GM21515 (cell line): ENCODE data around the gene PHAF1.

Experiments
- ATAC-seq: cut with Tn5 transposase; IDR thresholded peaks from one replicate; pipeline ENCODE4 v1.9.1; 2021; ENCODE audit not compliant: unreplicated experiment

The PHAF1 gene

GRCh38 chr16:67162506-67163163 is 52.9 kb downstream of the PHAF1 start:
- ATAC-seq, result no peak

GRCh38 chr16:67163164-67163998 is 53.6 kb downstream of the PHAF1 start:
- ATAC-seq, result no peak

DNA sequence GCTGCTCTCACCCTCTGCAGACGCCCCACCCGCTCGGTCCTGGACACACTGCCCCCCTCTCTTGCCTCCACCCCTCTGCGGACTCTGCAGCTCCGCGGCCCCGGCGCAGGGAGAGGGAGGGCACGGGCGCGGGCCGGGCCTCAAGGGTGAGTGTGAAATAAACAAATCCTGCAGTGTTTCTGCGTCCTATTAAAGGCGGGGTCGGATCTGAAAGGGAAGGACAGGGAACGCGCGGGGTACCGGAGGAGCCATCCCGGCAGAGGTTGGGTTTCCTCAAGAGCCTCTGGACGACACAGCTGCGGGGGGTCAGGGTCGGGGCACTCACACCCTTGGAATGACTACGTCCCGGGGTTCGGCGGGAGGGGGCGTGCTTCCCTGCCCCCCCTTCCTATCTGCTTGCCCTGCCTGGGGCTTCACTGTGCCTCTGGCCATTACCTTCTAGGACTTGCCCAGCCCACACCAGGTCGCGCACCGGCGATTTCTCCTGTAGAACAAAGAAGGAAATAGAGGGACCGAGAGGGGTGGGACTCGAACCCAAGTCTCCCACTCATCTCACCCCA is 54.3 kb downstream of the PHAF1 start:
- ATAC-seq, result no peak

- no peak for ATAC-seq
Measured at GRCh38 chr16:67164599-67165061, 54.9 kb downstream of the PHAF1 start, which contains the start of gene HSF4. Gene HSF4, plus strand, starts transcription at chr16:67164745. Its CDS starts 67 bp downstream, at chr16:67164812.

- no peak for ATAC-seq
Measured at GRCh38 chr16:67165121-67166078, 55.7 kb downstream of the PHAF1 start.

DNA sequence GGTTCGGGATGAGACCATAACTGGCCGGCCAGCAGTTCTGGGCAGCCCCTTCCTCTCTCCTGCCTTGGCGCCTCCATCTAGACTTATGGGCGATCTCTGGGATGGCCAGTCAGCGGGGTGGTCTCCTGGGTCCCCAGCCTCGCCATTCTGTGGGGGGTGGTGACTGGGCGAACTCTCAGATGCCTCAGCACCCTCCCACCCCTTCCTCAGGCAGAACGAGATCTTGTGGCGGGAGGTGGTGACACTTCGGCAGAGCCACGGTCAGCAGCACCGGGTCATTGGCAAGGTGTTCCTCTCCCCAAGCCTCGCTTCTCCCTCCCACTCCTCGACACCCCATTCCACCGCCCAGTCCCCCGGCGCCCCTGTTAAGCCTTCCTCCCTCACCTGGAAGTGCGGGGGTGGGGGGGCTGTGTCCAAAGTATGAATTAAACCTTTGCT is 56.4 kb downstream of the PHAF1 start:
- ATAC-seq, result no peak

GRCh38 chr16:67166598-67167168 is 56.9 kb downstream of the PHAF1 start:
- ATAC-seq, result no peak

DNA sequence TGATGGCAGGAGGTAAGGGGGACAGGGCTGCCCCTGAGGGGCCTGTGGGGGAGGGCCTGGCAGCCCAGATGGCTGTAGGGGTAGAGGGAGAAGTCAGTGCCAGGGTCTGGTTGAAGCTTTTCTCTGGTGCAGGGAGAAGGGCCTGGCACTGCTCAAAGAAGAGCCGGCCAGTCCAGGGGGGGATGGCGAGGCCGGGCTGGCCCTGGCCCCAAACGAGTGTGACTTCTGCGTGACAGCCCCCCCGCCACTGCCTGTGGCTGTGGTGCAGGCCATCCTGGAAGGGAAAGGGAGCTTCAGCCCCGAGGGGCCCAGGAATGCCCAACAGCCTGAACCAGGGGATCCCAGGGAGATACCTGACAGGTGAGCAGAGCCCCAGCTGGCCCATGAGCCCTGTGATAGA is 57.8 kb downstream of the PHAF1 start:
- no peak for ATAC-seq

DNA sequence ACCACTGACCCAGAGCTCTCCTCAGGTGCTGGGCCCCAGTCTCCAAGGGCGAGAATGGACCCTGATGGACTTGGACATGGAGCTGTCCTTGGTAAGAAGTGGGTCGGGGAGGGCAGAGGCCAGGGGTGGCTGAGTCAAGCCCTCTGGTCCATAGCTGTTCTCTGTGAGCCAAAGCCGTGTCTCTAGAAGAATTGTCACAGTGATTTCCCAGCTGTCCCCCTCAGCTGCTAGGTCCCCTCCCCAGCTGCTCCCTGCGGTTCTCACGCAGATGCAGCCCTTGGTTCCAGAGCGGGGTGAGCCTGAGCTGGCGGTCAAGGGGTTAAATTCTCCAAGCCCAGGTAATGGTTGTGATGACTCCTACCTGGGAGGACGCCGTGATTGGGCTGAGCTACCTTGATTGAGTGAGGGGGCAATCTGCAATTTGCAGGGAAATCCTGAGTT is 59.3 kb downstream of the PHAF1 start:
- no peak for ATAC-seq

- ATAC-seq, result no peak
Measured at GRCh38 chr16:67169642-67170167, 60.0 kb downstream of the PHAF1 start.

- no peak for ATAC-seq
Measured at GRCh38 chr16:67170168-67170948, 60.6 kb downstream of the PHAF1 start, which contains the start of gene NOL3. Gene NOL3, plus strand, starts transcription at chr16:67170538.

- no peak for ATAC-seq
Measured at GRCh38 chr16:67170949-67171649, 61.4 kb downstream of the PHAF1 start.

DNA sequence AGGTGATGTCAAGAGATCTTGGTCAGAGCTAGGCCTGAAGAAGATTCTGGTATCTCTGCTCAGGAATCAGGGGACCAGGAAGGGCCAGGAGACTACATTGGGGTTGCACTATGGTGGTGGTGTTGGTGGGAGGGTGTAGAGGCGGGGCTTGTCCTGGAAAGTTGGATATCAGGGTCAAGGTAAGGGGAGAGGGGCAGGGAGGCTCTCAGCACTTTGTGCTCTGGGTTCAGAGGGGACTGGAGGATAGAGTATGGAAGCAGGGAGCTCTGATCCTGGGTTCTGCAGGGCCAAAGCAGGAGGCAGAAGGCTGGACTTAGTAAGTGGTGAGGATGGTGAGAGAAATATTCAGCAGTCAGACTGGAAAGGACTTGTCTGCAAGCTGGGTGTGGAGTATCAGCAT is 63.6 kb downstream of the PHAF1 start:
- no peak for ATAC-seq

- ATAC-seq, result no peak
Measured at GRCh38 chr16:67173808-67174705, 64.3 kb downstream of the PHAF1 start.

DNA sequence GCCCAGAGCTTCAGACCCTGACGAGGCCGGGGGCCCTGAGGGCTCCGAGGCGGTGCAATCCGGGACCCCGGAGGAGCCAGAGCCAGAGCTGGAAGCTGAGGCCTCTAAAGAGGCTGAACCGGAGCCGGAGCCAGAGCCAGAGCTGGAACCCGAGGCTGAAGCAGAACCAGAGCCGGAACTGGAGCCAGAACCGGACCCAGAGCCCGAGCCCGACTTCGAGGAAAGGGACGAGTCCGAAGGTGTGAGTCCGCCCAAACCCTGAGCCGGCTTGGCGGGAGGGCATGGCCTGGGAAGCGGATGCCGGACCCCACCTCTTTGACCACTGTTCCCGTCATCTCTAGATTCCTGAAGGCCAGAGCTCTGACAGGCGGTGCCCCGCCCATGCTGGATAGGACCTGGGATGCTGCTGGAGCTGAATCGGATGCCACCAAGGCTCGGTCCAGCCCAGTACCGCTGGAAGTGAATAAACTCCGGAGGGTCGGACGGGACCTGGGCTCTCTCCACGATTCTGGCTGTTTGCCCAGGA is 65.0 kb downstream of the PHAF1 start:
- ATAC-seq, result no peak

DNA sequence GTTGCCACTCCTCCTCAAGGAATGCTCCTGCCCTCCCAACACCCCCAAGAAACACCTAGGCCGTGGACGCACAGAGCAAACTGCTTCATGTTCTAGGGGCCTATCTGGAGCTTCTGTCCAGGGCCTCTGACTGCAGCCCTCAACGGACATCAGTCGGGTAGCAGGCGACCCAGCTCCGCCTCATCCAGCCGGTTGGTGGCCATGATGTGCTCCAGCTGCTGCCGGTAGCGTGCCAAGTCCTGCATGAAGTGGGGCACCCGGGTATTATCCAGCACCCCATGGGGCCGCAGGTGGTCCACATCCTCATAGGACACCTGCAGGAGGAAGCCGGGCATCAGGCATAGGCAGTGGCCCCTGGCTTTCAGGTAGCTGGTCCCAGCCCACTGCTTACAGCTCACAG is 66.9 kb downstream of the PHAF1 start:
- no peak for ATAC-seq
